A673 (cell line): ENCODE measurements around the gene BORA. TPM values are rescaled to one million over a fixed set of nuclear protein-coding genes. Genes with fewer than 3 reads are reported as not detected.

ENCODE experiments used
- BruUV-seq: library from RNA; stranded (reverse); fragments of 400-500 nt; replicated peaks from 2 replicates; lab custom pipeline; 2021; lab: Mats Ljungman, UMichigan
- CTCF ChIA-PET: fragments of 300-600 bp; sonication (Branson Sonifier 250); formaldehyde crosslinking; loops from one replicate; lab custom pipeline; 2022; ENCODE audit warnings: antibody characterized with exemption; lab: Charles Lee
- POLR2A ChIA-PET: fragments of 300-600 bp; sonication (Branson Sonifier 250); formaldehyde crosslinking; loops from one replicate; lab custom pipeline; 2022; ENCODE audit warnings: antibody characterized with exemption; ENCODE audit not compliant: low non-redundant PET; lab: Charles Lee
- DNase-seq: peaks from one replicate; pipeline ENCODE4 v3.0.0-alpha.2; 2015; ENCODE audit warnings: low spot score
- H3K27ac ChIP-seq: fragments of 200-600 bp; sonication (generic); 2 replicates; pipeline ENCODE4 v1.5.1; 2016; ENCODE audit warnings: mixed run types, low read depth, mild to moderate bottlenecking, mixed read lengths, antibody characterized with exemption, low read length; ENCODE audit not compliant: poor library complexity, severe bottlenecking
- H3K27me3 ChIP-seq: fragments of 200-600 bp; sonication (generic); replicated peaks from 2 replicates; pipeline ENCODE4 v1.6.1; 2017; ENCODE audit warnings: mixed run types, low read depth, mild to moderate bottlenecking, mixed read lengths, antibody characterized with exemption, low read length; ENCODE audit not compliant: insufficient read depth, poor library complexity
- H3K36me3 ChIP-seq: fragments of 200-600 bp; sonication (generic); 2 replicates; pipeline ENCODE4 v1.6.1; 2016; ENCODE audit warnings: mixed run types, mild to moderate bottlenecking, mixed read lengths, antibody characterized with exemption, low read length; ENCODE audit not compliant: insufficient read depth, poor library complexity, severe bottlenecking
- H3K4me1 ChIP-seq: fragments of 200-600 bp; sonication (generic); 2 replicates; pipeline ENCODE4 v1.6.1; 2017; ENCODE audit warnings: mixed run types, mild to moderate bottlenecking, mixed read lengths, antibody characterized with exemption, low read length; ENCODE audit not compliant: insufficient read depth, poor library complexity, severe bottlenecking
- H3K4me3 ChIP-seq: fragments of 200-600 bp; sonication (generic); 2 replicates; pipeline ENCODE4 v1.5.1; 2016; ENCODE audit warnings: low read depth, mixed run types, mild to moderate bottlenecking, mixed read lengths, low read length; ENCODE audit not compliant: poor library complexity, severe bottlenecking
- H3K9me3 ChIP-seq: fragments of 200-600 bp; sonication (generic); 2 replicates; pipeline ENCODE4 v1.6.1; 2016; ENCODE audit warnings: mixed run types, low read depth, mild to moderate bottlenecking, mixed read lengths, antibody characterized with exemption, low read length; ENCODE audit not compliant: poor library complexity, severe bottlenecking
- EZH2 ChIP-seq: fragments of 200-600 bp; sonication (generic); IDR thresholded peaks from 2 replicates; pipeline ENCODE4 v1.6.1; 2017; ENCODE audit warnings: borderline replicate concordance, low read depth, mild to moderate bottlenecking, mixed read lengths, antibody characterized with exemption, low read length; ENCODE audit not compliant: poor library complexity, severe bottlenecking
- intact Hi-C: fragments of 100-400 bp; cut with micrococcal nuclease; formaldehyde crosslinking; loops from one replicate; pipeline ENCODE4 v1.10.0; 2022; ENCODE audit not compliant: unreplicated experiment
- total RNA-seq: library from RNA; stranded (reverse); gene quantifications from 2 replicates; pipeline ENCODE4 v1.2.3, GENCODE V29; 2021
- TF ChIP-seq, protein P1 (sequence below): fragments of 300-800, 200-600 bp; sonication (generic); conservative IDR thresholded peaks from 2 replicates; pipeline ENCODE4 v1.5.1; 2017; ENCODE audit warnings: low read depth, mild to moderate bottlenecking, antibody characterized with exemption, low read length, moderate library complexity, mixed read lengths

The BORA gene
- total RNA-seq, 1 experiment from 2014 or later = 17.1 TPM

DNA sequence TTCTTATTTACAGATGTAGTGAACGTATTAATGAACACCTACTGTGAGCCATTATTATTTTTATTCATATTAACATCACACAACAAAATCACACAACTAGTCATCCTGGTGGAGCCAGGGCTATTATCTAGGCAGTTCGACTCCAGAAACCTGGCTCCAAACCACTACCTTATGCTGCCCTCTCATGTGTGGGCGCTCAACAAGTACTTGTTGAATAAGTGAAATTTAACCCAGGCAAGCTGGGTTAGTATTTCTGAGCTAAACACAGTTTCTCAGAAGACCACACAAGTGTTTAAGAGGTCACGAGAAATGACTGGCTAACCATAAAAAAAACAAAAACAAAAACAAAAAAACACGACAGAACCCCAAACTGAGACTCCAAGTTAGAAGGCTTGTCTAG, 33.9 kb upstream of the BORA start:
- no TSS peak for BruUV-seq
- TF ChIP-seq, protein P1, sequence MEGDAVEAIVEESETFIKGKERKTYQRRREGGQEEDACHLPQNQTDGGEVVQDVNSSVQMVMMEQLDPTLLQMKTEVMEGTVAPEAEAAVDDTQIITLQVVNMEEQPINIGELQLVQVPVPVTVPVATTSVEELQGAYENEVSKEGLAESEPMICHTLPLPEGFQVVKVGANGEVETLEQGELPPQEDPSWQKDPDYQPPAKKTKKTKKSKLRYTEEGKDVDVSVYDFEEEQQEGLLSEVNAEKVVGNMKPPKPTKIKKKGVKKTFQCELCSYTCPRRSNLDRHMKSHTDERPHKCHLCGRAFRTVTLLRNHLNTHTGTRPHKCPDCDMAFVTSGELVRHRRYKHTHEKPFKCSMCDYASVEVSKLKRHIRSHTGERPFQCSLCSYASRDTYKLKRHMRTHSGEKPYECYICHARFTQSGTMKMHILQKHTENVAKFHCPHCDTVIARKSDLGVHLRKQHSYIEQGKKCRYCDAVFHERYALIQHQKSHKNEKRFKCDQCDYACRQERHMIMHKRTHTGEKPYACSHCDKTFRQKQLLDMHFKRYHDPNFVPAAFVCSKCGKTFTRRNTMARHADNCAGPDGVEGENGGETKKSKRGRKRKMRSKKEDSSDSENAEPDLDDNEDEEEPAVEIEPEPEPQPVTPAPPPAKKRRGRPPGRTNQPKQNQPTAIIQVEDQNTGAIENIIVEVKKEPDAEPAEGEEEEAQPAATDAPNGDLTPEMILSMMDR = no peak
- no peak for TF ChIP-seq EZH2
- intact Hi-C loops = no loop called here
- Histone ChIP-seq H3K9me3 (peaks cover 3% of the 10 kb centered on the region), H3K4me1 (peaks cover 6% of the 10 kb centered on the region), H3K27ac (no peak overlapping the region), H3K36me3 (no peaks in the 10 kb centered on the region), H3K4me3 (no peak overlapping the region), H3K27me3 (no peaks in the 10 kb centered on the region)
- ChIA-PET CTCF (interaction anchor here (0.7 kb wide), 1 partner anchor 822 kb away, joined by 6 read pairs; no protein-coding TSS in a partner anchor), POLR2A (no interaction called here)
- no peak for DNase-seq

DNA sequence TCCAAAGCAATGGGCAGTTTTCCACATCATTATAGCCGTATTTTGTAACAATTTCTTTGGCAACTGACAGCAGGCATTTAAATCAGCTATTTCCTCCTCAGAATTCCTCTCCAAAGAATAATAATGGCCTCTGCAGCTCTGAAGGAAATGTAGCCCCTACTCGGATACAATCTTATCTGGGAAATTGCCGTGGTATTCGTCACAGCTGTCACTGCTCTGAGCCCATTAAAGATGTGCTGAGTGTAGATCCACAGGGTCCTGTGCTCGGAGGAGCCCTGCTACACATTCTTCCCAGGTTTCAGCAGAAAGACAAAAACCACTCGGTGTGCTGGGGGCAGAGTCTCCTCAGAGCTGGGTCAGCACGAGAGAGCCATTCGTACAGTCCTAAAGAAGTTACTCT, 33.4 kb upstream of the BORA start:
- Histone ChIP-seq H3K9me3 (peaks cover 3% of the 10 kb centered on the region), H3K4me3 (no peak overlapping the region), H3K4me1 (peaks cover 6% of the 10 kb centered on the region), H3K27me3 (no peaks in the 10 kb centered on the region), H3K27ac (no peak overlapping the region), H3K36me3 (no peaks in the 10 kb centered on the region)
- CTCF ChIA-PET = no interaction called here
- POLR2A ChIA-PET = no interaction called here
- peak; percentile 41 for DNase-seq
- intact Hi-C loops = no loop called here
- BruUV-seq = no TSS peak
- TF ChIP-seq, protein P1 = no peak
- no peak for TF ChIP-seq EZH2

DNA sequence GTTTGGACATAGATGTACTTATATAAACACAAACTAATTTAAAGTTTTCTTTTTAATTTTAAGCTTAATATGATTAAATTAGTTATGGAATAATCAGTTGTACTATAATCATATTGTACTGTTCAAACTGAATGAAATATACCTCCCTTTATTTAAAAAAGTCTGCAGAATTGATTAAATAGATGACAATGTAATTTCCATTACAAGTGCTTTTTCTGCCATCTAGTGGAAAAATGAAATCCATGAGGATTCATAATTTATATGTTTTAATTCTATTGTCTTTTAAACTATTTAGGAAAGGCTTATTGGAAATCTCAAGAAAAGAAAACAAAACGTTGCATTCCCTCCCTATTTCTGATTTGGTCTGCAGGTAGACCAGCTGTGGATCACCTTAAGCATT, 31.1 kb upstream of the BORA start:
- peaks cover 6% of the 10 kb centered on the region for H3K4me1 ChIP-seq
- no TSS peak for BruUV-seq
- intact Hi-C loops = loop anchor here (2.0 kb wide), 1 partner anchor 54 kb away; no protein-coding TSS in a partner anchor
- H3K27me3 ChIP-seq = no peaks in the 10 kb centered on the region
- ChIA-PET POLR2A (no interaction called here), CTCF (interaction anchor here (1.0 kb wide), 1 partner anchor 53 kb away, joined by 3 read pairs; no protein-coding TSS in a partner anchor)
- H3K4me3 ChIP-seq = no peak overlapping the region
- no peaks in the 10 kb centered on the region for H3K36me3 ChIP-seq
- no peak overlapping the region for H3K27ac ChIP-seq
- DNase-seq = peak; percentile 24
- TF ChIP-seq EZH2 = no peak
- TF ChIP-seq, protein P1 = peak; percentile 63
- peaks cover 3% of the 10 kb centered on the region for H3K9me3 ChIP-seq
